ENCODE data around the gene KLC1. TPM values are rescaled to one million over a fixed set of nuclear protein-coding genes. Genes with fewer than 3 reads are reported as not detected.

The KLC1 gene
- total and polyA plus RNA-seq, 2 of the 8 experiments (the other 6 are each of a cell fraction or from before 2014, with no cell fraction given) = 84.6 to 134 TPM

DNA sequence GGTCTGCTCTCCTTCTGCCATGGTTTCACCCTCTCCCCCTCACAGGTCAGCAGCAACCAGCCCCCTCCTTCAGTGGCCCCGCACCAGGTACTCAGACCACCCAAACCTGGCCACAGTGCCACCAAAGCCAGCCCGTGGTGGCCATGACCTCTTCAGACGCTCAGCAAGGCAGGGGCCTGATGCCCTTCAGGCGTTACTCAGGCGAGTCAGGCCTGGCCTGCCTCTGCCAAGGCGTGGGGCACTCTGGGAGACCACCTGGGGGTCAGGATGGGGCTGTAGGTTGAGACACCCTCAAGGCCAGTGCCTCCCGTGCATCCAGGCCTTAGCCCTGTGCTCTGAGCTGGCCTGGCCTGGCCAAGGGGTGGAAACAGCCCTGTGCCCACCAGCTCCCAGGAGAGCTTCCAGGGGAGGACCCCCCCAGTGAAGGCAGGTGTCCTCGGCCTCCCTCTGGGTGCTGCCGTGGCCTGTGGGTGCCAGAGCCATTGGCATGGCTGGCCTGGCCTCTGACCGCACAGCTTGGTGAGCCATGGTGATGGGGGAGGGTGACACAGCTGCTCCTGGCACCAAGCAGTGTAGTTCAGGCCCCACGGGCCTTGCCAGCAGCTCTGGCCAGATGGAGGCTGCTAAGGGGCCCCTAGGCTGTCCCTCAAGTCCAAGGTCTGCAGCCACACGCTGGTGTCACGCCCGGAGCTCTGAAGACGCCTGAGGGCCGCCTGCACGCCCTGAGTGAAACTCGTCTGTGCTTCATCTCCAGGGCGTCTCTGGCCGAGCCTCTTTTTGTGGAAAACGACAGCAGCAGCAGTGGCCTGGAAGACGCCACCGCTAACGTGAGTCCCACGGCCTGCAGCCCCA is 71.1 kb downstream of the KLC1 start:
- H2BK12ac ChIP-seq (ENCODE audit: low read depth, low read length) = no peak overlapping the region
- DNase-seq (ENCODE audit: low read depth in 1 of 2, low spot score in 2 of 2) (no peak), FAIRE-seq (no peak)
- H3K79me2 ChIP-seq (ENCODE audit: control insufficient read depth in 1 of 2, insufficient read depth in 2 of 2, low read length in 2 of 2) = no peaks in the 10 kb centered on the region
- WGBS, 2 experiments (ENCODE audit: extremely low coverage in 1 of 2, insufficient coverage in 1 of 2, insufficient read length in 1 of 2, insufficient replicate concordance in 2 of 2, low coverage in 1 of 2, low lambda C conversion rate in 2 of 2, missing lambda C conversion rate in 1 of 2) = 88% methylated on average over 24 of the region's 25 CpGs; no CpG with 5 or more reads in 1 of the 2 experiments
- no peak overlapping the region for H2BK5ac ChIP-seq (ENCODE audit: low read depth, low read length)
- H3K79me1 ChIP-seq (ENCODE audit: low read depth, low read length) = peaks cover 8% of the 10 kb centered on the region; the same call in 1 of the 2 replicates
- H3K18ac ChIP-seq (ENCODE audit: extremely low read depth, low read length) = no peak overlapping the region
- no peak overlapping the region for H2BK120ac ChIP-seq (replicated peaks; ENCODE audit: low read depth, low read length)
- H2BK15ac ChIP-seq (ENCODE audit: low read length) = no peak overlapping the region
- H2AFZ ChIP-seq (ENCODE audit: low read length) = no peak overlapping the region
- no peak overlapping the region for H3K4me2 ChIP-seq (ENCODE audit: insufficient read depth in 1 of 2, low read depth in 2 of 2, low read length in 2 of 2)
- no peak overlapping the region for H3K4me3 ChIP-seq (ENCODE audit: extremely low read depth in 1 of 4, insufficient read depth in 2 of 4, low read depth in 3 of 4, low read length in 4 of 4)
- no peak overlapping the region for H3K4ac ChIP-seq (replicated peaks; ENCODE audit: insufficient read length, low read depth, low read length)
- CTCF ChIA-PET (ENCODE audit: partially characterized antibody) = interaction anchor here (1.3 to 2.8 kb wide), 3 partner anchors 13 to 36 kb away, joined by 4 to 8 read pairs (median 5); no protein-coding TSS in a partner anchor
- POLR2A ChIA-PET (ENCODE audit: partially characterized antibody) = interaction anchor here (0.7 to 3.0 kb wide), 7 partner anchors 10 to 499 kb away, joined by 3 to 16 read pairs (median 5); partner anchors contain the start of gene CKB
- H2AK5ac ChIP-seq (ENCODE audit: low read depth, low read length) = no peak overlapping the region
- peaks cover 10 to 29% of the 10 kb centered on the region in 2 experiments for H4K20me1 ChIP-seq (replicated peaks in 1 of 2; ENCODE audit: control insufficient read depth in 1 of 2, insufficient read depth in 2 of 2, low read length in 2 of 2)
- no peaks in the 10 kb centered on the region for H3K27me3 ChIP-seq (replicated peaks in 1 of 4; ENCODE audit: control insufficient read depth in 3 of 4, extremely low read depth in 1 of 4, insufficient read depth in 3 of 4, low read length in 3 of 4)
- no peak overlapping the region; the same call in 1 of the 2 replicates for H3K27ac ChIP-seq (ENCODE audit: low read depth, low read length)
- H3K23ac ChIP-seq (ENCODE audit: insufficient read length) = no peak overlapping the region
- no peak overlapping the region for H4K91ac ChIP-seq (replicated peaks; ENCODE audit: insufficient read length, low read length)
- H3K4me1 ChIP-seq (replicated peaks in 1 of 4; ENCODE audit: control insufficient read depth in 3 of 4, insufficient read depth in 4 of 4, low read length in 3 of 4) = peaks cover 0 to 2% (median 0%) of the 10 kb centered on the region in 4 experiments; a peak in 2 of 7 replicates
- peak overlapping the region; percentile 21; the same call in 1 of the 2 replicates for H4K8ac ChIP-seq (ENCODE audit: extremely low read depth, insufficient read depth, low read length)
- no peak overlapping the region for H3K14ac ChIP-seq (ENCODE audit: insufficient read length)
- H3K23me2 ChIP-seq (ENCODE audit: low read depth, low read length) = no peaks in the 10 kb centered on the region
- H4K5ac ChIP-seq (ENCODE audit: insufficient read length, low read depth, low read length) = no peak overlapping the region
- no peak overlapping the region for H3K9ac ChIP-seq (replicated peaks in 1 of 4; ENCODE audit: extremely low read depth in 1 of 4, low read depth in 3 of 4, low read length in 3 of 4)
- H2BK20ac ChIP-seq (ENCODE audit: low read length) = no peak overlapping the region
- H3K56ac ChIP-seq (replicated peaks; ENCODE audit: insufficient read length, low read depth, low read length) = no peak overlapping the region
- no peaks in the 10 kb centered on the region for H3K9me3 ChIP-seq (ENCODE audit: insufficient read depth in 2 of 2, low read depth in 1 of 2, low read length in 1 of 2)
- H3K36me3 ChIP-seq (ENCODE audit: control insufficient read depth in 2 of 4, insufficient read depth in 4 of 4, low read length in 3 of 4) = peaks cover 2 to 34% (median 12%) of the 10 kb centered on the region in 4 experiments; a peak in 6 of 8 replicates
- TF ChIP-seq KDM5A (IDR thresholded peaks at IDR 0.05; ENCODE audit: low read length) (no peak), RFX5 (IDR thresholded peaks at IDR 0.05; ENCODE audit: borderline replicate concordance, low read depth, low read length) (no peak), YY1 (IDR thresholded peaks at IDR 0.05; ENCODE audit: low read depth, low read length) (no peak), MAFK (IDR thresholded peaks at IDR 0.05; ENCODE audit: low read depth, low read length) (no peak), RBBP5 (IDR thresholded peaks at IDR 0.05; ENCODE audit: borderline replicate concordance, low read depth, low read length) (no peak), CHD1 (IDR thresholded peaks at IDR 0.05; ENCODE audit: low read depth, low read length) (no peak), CBX8 (IDR thresholded peaks at IDR 0.05; ENCODE audit: borderline replicate concordance, low read depth, low read length) (no peak), POLR2A (IDR thresholded peaks at IDR 0.05; ENCODE audit: control extremely low read depth in 1 of 2, low read depth in 2 of 2, low read length in 2 of 2) (no peak; a peak in 1 of 3 replicates), HDAC2 (IDR thresholded peaks at IDR 0.05; ENCODE audit: borderline replicate concordance in 1 of 2, low read depth in 2 of 2, low read length in 2 of 2) (no peak)
